Stimulated activated CD4-positive, alpha-beta T cell treated with anti-CD3 and anti-CD28 coated beads, Interleukin-2, amount 100 ng/mL, for 24 hours (primary cell): ENCODE measurements around the gene SEPTIN5.
"Not testable (repeated sequence)": the region's sequence is repeated elsewhere in the genome, so short reads cannot be mapped to it uniquely, and the experiment has no call there.

Source experiments
- DNase-seq, 2 donors: peaks; one replicate each; pipeline ENCODE4 v3.0.0-alpha.2; 2020

The SEPTIN5 gene

GRCh38 chr22:19714312-19715187 is at the start of gene SEPTIN5:
TSS of gene SEPTIN5 (plus strand) at chr22:19714503. CDS start at chr22:19714589, 86 bp downstream.
- peak in 1 of 2 donors; percentile 22 for DNase-seq

GRCh38 chr22:19664951-19665783 is 49.1 kb upstream of the SEPTIN5 start:
- no peak for DNase-seq

- no peak for DNase-seq
These were observed 48.3 kb upstream of the SEPTIN5 start for GRCh38 chr22:19665784-19666672.

DNA sequence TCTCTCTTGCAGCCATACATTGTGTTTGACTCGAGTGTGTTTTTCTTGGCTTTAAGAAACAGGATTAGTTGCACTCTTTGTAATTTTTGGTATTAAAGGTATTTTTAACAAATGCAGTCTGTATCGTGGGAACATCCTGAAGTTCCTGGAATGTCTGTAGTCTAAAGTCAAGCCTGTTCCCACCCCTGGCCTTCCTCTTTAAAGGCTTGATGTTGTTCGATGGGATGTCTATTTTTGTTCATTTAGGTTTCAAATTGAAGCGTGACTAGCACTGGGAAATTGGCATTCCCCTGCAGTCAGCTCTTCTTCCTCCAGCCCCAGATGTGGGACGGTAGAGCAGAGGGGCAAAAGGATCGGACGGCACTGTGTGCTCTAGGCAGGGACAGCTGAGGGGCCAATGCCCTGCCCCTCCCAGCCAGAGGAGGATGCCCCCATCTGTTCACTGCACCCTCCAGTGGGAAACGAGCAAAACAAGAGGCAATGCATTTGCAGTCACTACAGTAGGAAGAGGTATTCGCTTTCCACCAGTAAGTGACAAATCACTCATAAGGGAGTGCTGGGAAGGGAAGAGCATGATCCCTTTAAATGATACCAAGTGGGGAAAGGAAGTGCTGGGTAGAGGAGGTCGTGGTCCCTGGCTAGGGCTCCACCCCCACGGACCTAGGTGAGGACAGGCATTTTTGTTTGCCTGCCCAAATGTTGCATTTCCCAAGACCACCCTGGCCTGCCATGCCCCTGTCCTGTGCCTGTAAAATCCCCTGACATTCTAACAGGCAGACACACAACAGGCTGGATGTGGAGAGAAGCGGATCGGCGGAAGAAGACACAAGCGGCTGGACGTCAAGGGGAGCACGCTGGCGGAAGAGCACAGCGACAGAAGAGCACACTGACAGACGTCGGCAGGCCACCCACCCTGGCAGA is 47.4 kb upstream of the SEPTIN5 start:
- no peak for DNase-seq

DNA sequence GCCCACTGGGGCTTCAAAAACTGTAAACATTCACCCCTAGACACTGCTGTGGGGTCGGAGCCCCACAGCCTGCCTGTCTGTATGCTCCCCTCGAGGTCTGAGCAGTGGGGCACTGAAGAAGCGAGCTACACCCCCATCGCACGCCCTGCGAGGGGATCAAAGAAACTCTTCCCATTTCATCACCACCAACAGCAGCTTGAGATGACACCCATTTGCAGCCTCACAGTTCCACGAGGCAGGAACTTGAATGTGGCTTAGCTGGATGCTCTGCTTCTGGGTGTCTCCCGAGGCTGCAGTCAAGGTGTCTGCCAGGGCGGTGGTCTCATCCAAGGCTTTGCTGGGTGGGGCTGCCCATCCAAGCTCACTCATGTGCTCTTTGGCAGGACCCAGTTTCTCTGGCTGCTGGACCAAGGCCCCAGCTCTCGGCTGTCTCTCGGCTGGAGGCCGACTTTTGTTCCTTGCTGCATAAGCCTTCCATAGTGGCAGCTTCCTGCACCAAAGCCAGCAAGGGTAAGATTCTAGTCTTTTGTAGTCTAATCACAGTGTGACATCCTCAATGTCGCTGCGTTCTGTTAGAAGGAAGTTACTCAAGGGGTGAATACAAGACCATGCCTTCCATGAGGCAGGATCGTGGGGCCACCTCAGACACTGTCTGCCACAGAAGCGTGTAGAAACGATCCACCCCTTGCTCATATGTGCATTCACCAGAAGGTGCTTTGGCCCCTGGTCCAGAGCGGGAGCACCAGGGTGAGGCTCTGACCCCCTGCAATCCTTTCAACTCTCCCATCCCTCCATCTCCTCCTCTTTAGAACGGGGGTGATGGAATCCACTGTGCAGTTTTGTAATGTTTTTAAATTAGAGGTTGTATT is 46.2 kb upstream of the SEPTIN5 start:
- DNase-seq, result no peak

- no peak for DNase-seq
These were observed 45.6 kb upstream of the SEPTIN5 start for GRCh38 chr22:19668748-19669147.

DNA sequence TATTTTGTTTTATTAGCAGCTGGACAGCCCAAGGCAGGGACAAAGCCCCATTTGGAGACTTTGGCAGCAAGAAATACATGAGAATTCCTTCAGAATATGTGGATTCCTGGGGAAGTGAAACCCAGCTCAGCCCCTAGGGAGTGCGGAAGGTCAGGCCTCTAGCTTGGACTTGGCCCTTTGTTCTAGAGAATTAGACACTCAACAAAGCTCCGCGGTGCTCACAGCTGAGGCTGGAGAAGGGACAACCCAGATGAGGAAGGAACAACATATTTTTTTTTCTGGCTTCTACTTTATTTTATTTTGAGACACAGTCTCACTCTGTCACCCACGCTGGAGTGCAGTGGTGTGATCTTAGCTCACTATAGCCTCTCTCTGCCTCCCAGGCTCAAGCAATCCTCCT is 44.7 kb upstream of the SEPTIN5 start:
- DNase-seq, result no peak

GRCh38 chr22:19671316-19671715 is 43.0 kb upstream of the SEPTIN5 start:
- no peak for DNase-seq

DNA sequence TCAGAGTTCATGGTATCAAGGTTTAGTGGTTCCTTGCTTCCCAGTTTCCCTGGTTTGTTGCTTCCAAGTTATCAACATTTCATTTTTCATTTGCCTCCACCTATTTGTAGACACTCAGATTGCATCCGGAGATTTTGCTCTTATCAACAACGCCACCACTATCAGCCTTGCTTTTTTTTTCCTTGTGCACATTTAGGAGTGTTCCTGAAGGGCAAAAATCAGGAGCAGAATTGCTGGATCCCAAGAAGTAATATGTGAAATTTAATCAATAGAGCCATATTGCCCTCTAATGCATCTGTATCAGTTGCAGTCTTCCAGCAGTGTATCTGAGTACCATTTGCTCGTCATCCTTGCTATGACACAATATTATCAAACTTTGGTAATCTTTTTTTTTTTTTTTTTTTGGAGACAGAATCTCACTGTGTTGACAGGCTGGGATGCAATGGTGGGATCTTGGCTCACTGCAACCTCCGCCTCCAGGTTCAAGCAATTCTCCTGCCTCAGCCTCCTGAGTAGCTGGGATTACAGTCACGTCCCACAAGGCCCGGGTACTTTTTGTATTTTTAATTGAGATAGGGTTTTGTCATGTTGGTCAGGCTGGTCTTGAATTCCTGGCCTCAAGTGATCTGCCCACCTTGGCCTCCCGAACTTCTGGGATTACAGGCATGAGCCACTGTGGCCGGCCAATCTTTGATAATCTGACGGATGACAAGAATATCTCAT is 42.1 kb upstream of the SEPTIN5 start:
- no peak for DNase-seq

DNA sequence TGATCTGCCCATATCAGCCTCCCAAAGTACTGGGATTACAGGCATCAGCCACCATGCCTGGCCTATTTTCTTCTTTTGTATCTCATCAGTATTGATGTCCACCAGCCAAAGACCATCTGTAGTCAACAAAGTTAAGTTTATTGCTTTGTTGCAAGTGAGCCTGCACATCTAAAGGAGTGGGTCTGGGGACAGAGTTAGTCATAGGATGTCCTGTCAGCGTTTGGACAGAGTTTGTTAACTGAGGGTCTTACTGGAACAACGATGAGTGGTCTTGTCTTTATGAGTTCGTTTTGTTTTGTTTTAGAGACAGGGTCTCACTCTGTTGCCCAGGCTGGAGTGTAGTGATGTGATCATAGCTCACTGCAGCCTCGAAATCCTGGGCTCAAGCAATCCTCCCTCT is 40.6 kb upstream of the SEPTIN5 start:
- no peak for DNase-seq

DNA sequence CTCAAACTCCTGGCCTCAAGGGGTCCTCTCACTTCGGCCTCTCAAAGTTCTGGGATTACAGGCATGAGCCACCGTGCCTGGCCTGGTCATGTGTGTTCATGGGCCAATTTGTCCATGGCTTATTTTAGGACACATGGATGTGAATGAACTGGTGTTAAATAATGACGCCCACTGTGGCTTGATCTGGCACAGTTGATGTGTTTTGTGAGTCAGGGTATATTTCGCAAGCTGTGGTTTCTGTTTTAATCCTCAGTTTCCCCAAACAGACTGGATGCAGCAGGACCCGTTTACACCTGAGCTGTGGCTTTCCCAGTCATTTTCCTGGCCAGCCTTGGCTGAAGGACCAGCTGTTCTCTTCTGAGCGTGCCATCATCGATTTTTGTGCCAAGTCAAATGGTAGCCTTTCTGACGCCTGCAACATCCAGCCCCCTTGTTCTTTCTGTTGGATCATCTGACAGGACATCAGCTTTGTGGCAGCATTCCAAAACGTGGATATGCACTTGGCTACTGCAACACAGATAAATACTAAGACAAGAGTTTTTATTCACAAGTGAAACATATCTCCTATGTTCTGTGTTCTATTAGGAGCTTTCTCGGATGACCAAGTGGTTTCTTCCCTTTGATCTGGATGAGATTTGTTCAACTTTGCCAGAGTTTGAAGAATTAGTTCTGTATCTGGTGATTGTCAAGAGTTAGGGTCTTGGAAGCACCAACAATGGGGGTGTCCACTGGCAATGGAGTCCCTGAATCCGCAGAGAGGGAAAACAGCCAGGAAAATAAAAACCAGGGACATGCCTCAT is 40.0 kb upstream of the SEPTIN5 start:
- DNase-seq, result no peak

- DNase-seq, result no peak
These were observed 39.4 kb upstream of the SEPTIN5 start for GRCh38 chr22:19674929-19675253.

- no peak for DNase-seq
These were observed 38.9 kb upstream of the SEPTIN5 start for GRCh38 chr22:19675428-19675827.

- DNase-seq, result not testable (repeated sequence)
These were observed 37.9 kb upstream of the SEPTIN5 start for GRCh38 chr22:19676437-19676836.

DNA sequence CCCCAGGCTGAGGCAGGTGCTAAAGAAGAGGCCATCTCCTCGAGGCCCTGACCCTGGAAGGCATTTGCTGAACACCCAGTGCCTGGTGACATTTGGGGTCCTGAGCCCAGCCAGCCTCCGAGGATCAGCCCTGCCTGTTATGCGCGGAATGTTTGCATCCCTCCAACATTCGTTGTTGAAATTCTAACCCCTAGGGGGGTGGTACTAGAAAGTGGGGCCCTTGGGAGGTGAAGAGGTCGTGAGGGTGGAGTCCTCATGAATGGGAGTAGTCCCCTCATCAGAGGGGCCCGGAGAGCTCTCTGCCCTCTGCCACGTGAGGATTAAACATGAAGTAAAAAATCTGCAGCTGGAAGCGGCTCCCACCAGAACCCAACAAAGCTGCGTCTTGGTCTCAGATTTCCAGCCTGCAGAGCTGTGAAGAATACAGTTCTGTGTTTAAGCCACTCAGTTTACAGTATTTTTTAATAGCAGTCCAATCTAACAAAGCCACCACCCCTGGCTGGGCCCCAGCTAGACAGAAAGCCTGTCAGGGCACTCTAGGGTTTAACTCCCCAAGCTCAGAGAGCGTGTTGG is 35.3 kb upstream of the SEPTIN5 start:
- no peak for DNase-seq

GRCh38 chr22:19679522-19680101 is 34.7 kb upstream of the SEPTIN5 start:
- peak; percentile 67 to 68 for DNase-seq

- no peak for DNase-seq
These were observed 33.9 kb upstream of the SEPTIN5 start for GRCh38 chr22:19680287-19680881.
